K562 (cell line): ENCODE data around the gene VEGFA. TPM values are rescaled to one million over a fixed set of nuclear protein-coding genes. Genes with fewer than 3 reads are reported as not detected.

Experiments
- CBX1 ChIP-seq: sonication (generic); IDR thresholded peaks from 2 replicates; pipeline ENCODE4 v1.6.1; 2016; ENCODE audit warnings: antibody characterized with exemption, low read depth, mild to moderate bottlenecking
- HINFP ChIP-seq: fragments of 450-650 bp; conservative IDR thresholded peaks from 2 replicates; pipeline ENCODE4 v1.6.1; 2016; ENCODE audit warnings: missing genetic modification characterization, low read depth, mild to moderate bottlenecking, control low read depth, missing compliant biosample characterization
- MLLT1 ChIP-seq, 2 experiments: fragments of 450-650 bp; IDR thresholded peaks; 2 replicates each; pipeline ENCODE4 v1.6.1; 2016
- NFE2L1 ChIP-seq: fragments of 450-650 bp; IDR thresholded peaks from 2 replicates; pipeline ENCODE4 v1.6.1; 2016; ENCODE audit warnings: missing genetic modification characterization, low read depth, mild to moderate bottlenecking, missing compliant biosample characterization, moderate library complexity, borderline replicate concordance
- NR2F6 ChIP-seq: fragments of 450-650 bp; formaldehyde crosslinking; IDR thresholded peaks from 2 replicates; pipeline ENCODE4 v1.4.0; 2020; ENCODE audit warnings: mild to moderate bottlenecking
- NRF1 ChIP-seq, 2 experiments: fragments of 450-650 bp; IDR thresholded peaks in 1 of 2; conservative IDR thresholded peaks in 1 of 2; 2 replicates each; pipeline ENCODE4 v1.6.1; 2014; ENCODE audit warnings: mild to moderate bottlenecking in 2 of 2
- PHB ChIP-seq: fragments of 250-450 bp; sonication (Bioruptor Pico); IDR thresholded peaks from 2 replicates; pipeline ENCODE4 v1.5.0; 2021
- RUNX1 ChIP-seq: sonication (generic); IDR thresholded peaks from 2 replicates; pipeline ENCODE4 v1.6.1; 2016; ENCODE audit warnings: antibody characterized with exemption, low read depth
- SAP30 ChIP-seq: fragments of 200-600 bp; sonication (generic); IDR thresholded peaks from 2 replicates; pipeline ENCODE4 v1.6.1; 2012; ENCODE audit warnings: borderline replicate concordance, low read depth, mild to moderate bottlenecking, moderate library complexity, low read length, control low read depth, inconsistent platforms; ENCODE audit not compliant: insufficient read depth, poor library complexity, severe bottlenecking
- SETDB1 ChIP-seq: IDR thresholded peaks from one replicate; pipeline ENCODE4 v1.6.1; 2012; ENCODE audit warnings: low read length, control low read depth, inconsistent platforms
- SP2 ChIP-seq: IDR thresholded peaks from 2 replicates; pipeline ENCODE4 v1.6.1; 2011; ENCODE audit warnings: mild to moderate bottlenecking, low read depth, low read length, moderate library complexity; ENCODE audit not compliant: poor library complexity, severe bottlenecking; ENCODE audit errors: extremely low read depth
- SUPT5H ChIP-seq: fragments of 450-650 bp; IDR thresholded peaks from 2 replicates; pipeline ENCODE4 v1.6.1; 2016
- TARDBP ChIP-seq: fragments of 450-650 bp; IDR thresholded peaks from 2 replicates; pipeline ENCODE4 v1.6.1; 2016
- TOE1 ChIP-seq, 2 experiments: fragments of 450-650 bp in 1 of 2; sonication (generic) in 1 of 2; formaldehyde crosslinking in 1 of 2; IDR thresholded peaks; 2 replicates each; pipeline versions ENCODE4 v1.7.1 to v1.8.0; 2016 to 2022; ENCODE audit warnings: borderline replicate concordance in 2 of 2, mild to moderate bottlenecking in 2 of 2, antibody characterized with exemption in 1 of 2, inconsistent platforms in 1 of 2, low read depth in 1 of 2, missing genetic modification reagents in 1 of 2, moderate library complexity in 1 of 2
- ZNF263 ChIP-seq: sonication (generic); formaldehyde crosslinking; IDR thresholded peaks from 2 replicates; pipeline ENCODE4 v1.8.0; 2022; ENCODE audit warnings: mild to moderate bottlenecking, missing genetic modification reagents, borderline replicate concordance
- ZNF3 ChIP-seq: fragments of 250-450 bp; sonication (Bioruptor Pico); IDR thresholded peaks from 2 replicates; pipeline ENCODE4 v1.5.0; 2021; ENCODE audit warnings: mild to moderate bottlenecking, moderate library complexity
- ZNF512 ChIP-seq: IDR thresholded peaks from 2 replicates; pipeline ENCODE4 v1.6.1; 2016; ENCODE audit warnings: missing genetic modification characterization, missing compliant biosample characterization
- polyA plus RNA-seq, 8 experiments: library from polyadenylated mRNA; depleted of rRNA in 4 of 8; stranded (reverse) in 5 of 8; unstranded in 3 of 8; fragments of >200 nt; fragmentation: Nextera tagmentation in 2 of 8; fragmentation: Illumina TruSeq in 1 of 8; extraction: Ambion mirVana in 2 of 8; extraction: Trizol in 1 of 8; gene quantifications; 2 replicates each; pipeline versions ENCODE4 v1.2.1 to v1.2.3, GENCODE V29; 2011 to 2014; ENCODE audit warnings: inconsistent platforms in 1 of 8, missing spikeins in 1 of 8
- total RNA-seq, 7 experiments: library from RNA; depleted of rRNA in 6 of 7; stranded (reverse); fragments of >200 nt in 6 of 7; fragmentation: Illumina TruSeq in 2 of 7; extraction: Trizol in 2 of 7; gene quantifications; 2 replicates each; pipeline versions ENCODE4 v1.2.1 to v1.2.3, GENCODE V29; 2011 to 2021; ENCODE audit warnings: low replicate concordance in 1 of 7
- TF ChIP-seq, protein P1 (sequence below): fragments of 450-650 bp; formaldehyde crosslinking; IDR thresholded peaks from 2 replicates; pipeline ENCODE4 v1.4.0; 2022; ENCODE audit warnings: mild to moderate bottlenecking, moderate library complexity
- TF ChIP-seq, protein P2 (sequence below): fragments of 250-450 bp; sonication (Bioruptor Pico); IDR thresholded peaks from 2 replicates; pipeline ENCODE4 v1.4.0; 2020; ENCODE audit warnings: mild to moderate bottlenecking

The VEGFA gene
- total and polyA plus RNA-seq, 9 of the 15 experiments (the other 6 are each of a cell fraction or from before 2014, with no cell fraction given): 14.0 to 271 (median 124) TPM

GRCh38 chr6:43769526-43770371, at the start of gene VEGFA (continued):
- peak; percentile 75 to 87 for TF ChIP-seq MLLT1 (IDR thresholded peaks at IDR 0.05)
- TF ChIP-seq, protein P1, sequence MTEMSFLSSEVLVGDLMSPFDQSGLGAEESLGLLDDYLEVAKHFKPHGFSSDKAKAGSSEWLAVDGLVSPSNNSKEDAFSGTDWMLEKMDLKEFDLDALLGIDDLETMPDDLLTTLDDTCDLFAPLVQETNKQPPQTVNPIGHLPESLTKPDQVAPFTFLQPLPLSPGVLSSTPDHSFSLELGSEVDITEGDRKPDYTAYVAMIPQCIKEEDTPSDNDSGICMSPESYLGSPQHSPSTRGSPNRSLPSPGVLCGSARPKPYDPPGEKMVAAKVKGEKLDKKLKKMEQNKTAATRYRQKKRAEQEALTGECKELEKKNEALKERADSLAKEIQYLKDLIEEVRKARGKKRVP (CRISPR knock-in tag): no peak
- TF ChIP-seq, protein P2, sequence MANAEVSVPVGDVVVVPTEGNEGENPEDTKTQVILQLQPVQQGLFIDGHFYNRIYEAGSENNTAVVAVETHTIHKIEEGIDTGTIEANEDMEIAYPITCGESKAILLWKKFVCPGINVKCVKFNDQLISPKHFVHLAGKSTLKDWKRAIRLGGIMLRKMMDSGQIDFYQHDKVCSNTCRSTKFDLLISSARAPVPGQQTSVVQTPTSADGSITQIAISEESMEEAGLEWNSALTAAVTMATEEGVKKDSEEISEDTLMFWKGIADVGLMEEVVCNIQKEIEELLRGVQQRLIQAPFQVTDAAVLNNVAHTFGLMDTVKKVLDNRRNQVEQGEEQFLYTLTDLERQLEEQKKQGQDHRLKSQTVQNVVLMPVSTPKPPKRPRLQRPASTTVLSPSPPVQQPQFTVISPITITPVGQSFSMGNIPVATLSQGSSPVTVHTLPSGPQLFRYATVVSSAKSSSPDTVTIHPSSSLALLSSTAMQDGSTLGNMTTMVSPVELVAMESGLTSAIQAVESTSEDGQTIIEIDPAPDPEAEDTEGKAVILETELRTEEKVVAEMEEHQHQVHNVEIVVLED (CRISPR knock-in tag): 0 out of 2 replicates have a peak, but pooled peaks have one; percentile 5
- no peak for TF ChIP-seq NFE2L1
- TF ChIP-seq RUNX1: 0 out of 2 replicates have a peak, but pooled peaks have one; percentile 24
- no peak for TF ChIP-seq SP2
- TF ChIP-seq TOE1 (IDR thresholded peaks at IDR 0.05; ENCODE audit: borderline replicate concordance): peak; percentile 63
- no peak for TF ChIP-seq TOE1 (CRISPR knock-in tag; IDR thresholded peaks at IDR 0.05; ENCODE audit: borderline replicate concordance, low read depth)
- peak; percentile 58; the same call in 1 of the 2 replicates for TF ChIP-seq CBX1
- peak; percentile 81 for TF ChIP-seq ZNF263 (CRISPR knock-in tag)
- peak; percentile 48; the same call in 1 of the 2 replicates for TF ChIP-seq TARDBP
- no peak for TF ChIP-seq ZNF512
- TF ChIP-seq PHB: peak; percentile 27; the same call in 1 of the 2 replicates
- peak; percentile 19 for TF ChIP-seq SETDB1
- TF ChIP-seq SUPT5H: peak; percentile 92
- 0 out of 2 replicates have a peak, but pooled peaks have one; percentile 45 for TF ChIP-seq HINFP
- TF ChIP-seq ZNF3 (CRISPR knock-in tag): no peak
- no peak for TF ChIP-seq SAP30
- peak; percentile 36 to 41; a peak in 2 of 4 replicates for TF ChIP-seq NRF1 (conservative IDR thresholded peaks at IDR 0.05 in 1 of 2, IDR thresholded peaks at IDR 0.05 in 1 of 2)
- 0 out of 2 replicates have a peak, but pooled peaks have one; percentile 29 for TF ChIP-seq NR2F6 (CRISPR knock-in tag)
